ENCODE measurements around the gene ARL6IP6.
"Not testable (repeated sequence)": the region's sequence is repeated elsewhere in the genome, so short reads cannot be mapped to it uniquely, and the experiment has no call there.

Gene ARL6IP6

GRCh38 chr2:152730591-152731333, 12.3 kb downstream of the ARL6IP6 start:
- H3K27ac ChIP-seq (ENCODE audit: extremely low read depth, low read depth, low read length) = no peak overlapping the region
- ChIA-PET POLR2A (interaction anchor here (2.2 kb wide), 1 partner anchor 14 kb away, joined by 16 read pairs; the partner anchor contains the start of gene PRPF40A), CTCF (interaction anchor here (1.0 kb wide), 1 partner anchor 15 kb away, joined by 3 read pairs; no protein-coding TSS in a partner anchor)
- H3K36me3 ChIP-seq (ENCODE audit: control insufficient read depth in 2 of 2, insufficient read depth in 1 of 2, low read length in 2 of 2) = peaks cover 0 to 20% of the 10 kb centered on the region in 2 experiments
- no peaks in the 10 kb centered on the region for H3K4me1 ChIP-seq (ENCODE audit: control insufficient read depth, insufficient read depth, low read length)
- H3K4me3 ChIP-seq (ENCODE audit: low read depth, low read length) = no peak overlapping the region
- no peaks in the 10 kb centered on the region for H3K9me3 ChIP-seq (ENCODE audit: control insufficient read depth, insufficient read depth, low read depth, low read length)
- TF ChIP-seq ZNF391 (tag by site-specific recombination; IDR thresholded peaks at IDR 0.05; ENCODE audit: borderline replicate concordance, low read depth) = no peak
- TF ChIP-seq, protein P1, sequence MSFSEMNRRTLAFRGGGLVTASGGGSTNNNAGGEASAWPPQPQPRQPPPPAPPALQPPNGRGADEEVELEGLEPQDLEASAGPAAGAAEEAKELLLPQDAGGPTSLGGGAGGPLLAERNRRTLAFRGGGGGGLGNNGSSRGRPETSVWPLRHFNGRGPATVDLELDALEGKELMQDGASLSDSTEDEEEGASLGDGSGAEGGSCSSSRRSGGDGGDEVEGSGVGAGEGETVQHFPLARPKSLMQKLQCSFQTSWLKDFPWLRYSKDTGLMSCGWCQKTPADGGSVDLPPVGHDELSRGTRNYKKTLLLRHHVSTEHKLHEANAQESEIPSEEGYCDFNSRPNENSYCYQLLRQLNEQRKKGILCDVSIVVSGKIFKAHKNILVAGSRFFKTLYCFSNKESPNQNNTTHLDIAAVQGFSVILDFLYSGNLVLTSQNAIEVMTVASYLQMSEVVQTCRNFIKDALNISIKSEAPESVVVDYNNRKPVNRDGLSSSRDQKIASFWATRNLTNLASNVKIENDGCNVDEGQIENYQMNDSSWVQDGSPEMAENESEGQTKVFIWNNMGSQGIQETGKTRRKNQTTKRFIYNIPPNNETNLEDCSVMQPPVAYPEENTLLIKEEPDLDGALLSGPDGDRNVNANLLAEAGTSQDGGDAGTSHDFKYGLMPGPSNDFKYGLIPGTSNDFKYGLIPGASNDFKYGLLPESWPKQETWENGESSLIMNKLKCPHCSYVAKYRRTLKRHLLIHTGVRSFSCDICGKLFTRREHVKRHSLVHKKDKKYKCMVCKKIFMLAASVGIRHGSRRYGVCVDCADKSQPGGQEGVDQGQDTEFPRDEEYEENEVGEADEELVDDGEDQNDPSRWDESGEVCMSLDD (tag by site-specific recombination; IDR thresholded peaks at IDR 0.05) = no peak
- TF ChIP-seq ZNF600 (tag by site-specific recombination; IDR thresholded peaks at IDR 0.05) = no peak
- no peak for TF ChIP-seq INSM2 (tag by site-specific recombination; IDR thresholded peaks at IDR 0.05)
- no peak for TF ChIP-seq KLF16 (tag by site-specific recombination; IDR thresholded peaks at IDR 0.05)
- TF ChIP-seq REPIN1 (tag by site-specific recombination; IDR thresholded peaks at IDR 0.05; ENCODE audit: low read depth) = no peak
- no peak for TF ChIP-seq KLF7 (tag by site-specific recombination; IDR thresholded peaks at IDR 0.05; ENCODE audit: borderline replicate concordance)
- no peak for TF ChIP-seq ZBTB11 (tag by site-specific recombination; conservative IDR thresholded peaks at IDR 0.05; ENCODE audit: low read depth)
- no peak for TF ChIP-seq ZNF280D (tag by site-specific recombination; IDR thresholded peaks at IDR 0.05)
- no peak for TF ChIP-seq ZNF561 (tag by site-specific recombination; IDR thresholded peaks at IDR 0.05; ENCODE audit: borderline replicate concordance)
- TF ChIP-seq ZNF223 (tag by site-specific recombination; IDR thresholded peaks at IDR 0.05) = no peak
- TF ChIP-seq MEIS1 (CRISPR knock-in tag; IDR thresholded peaks at IDR 0.05; ENCODE audit: borderline replicate concordance) = no peak
- no peak for TF ChIP-seq ZNF24 (tag by site-specific recombination; IDR thresholded peaks at IDR 0.05)
- TF ChIP-seq ZBTB21 (tag by site-specific recombination; IDR thresholded peaks at IDR 0.05) = no peak
- TF ChIP-seq ZNF610 (tag by site-specific recombination; IDR thresholded peaks at IDR 0.05; ENCODE audit: borderline replicate concordance) = no peak

- CTCF ChIA-PET = interaction anchor here (1.4 kb wide), 1 partner anchor 10 kb away, joined by 4 read pairs; no protein-coding TSS in a partner anchor
- H3K4me3 ChIP-seq (ENCODE audit: low read depth, low read length); H3K9me3 ChIP-seq (ENCODE audit: control insufficient read depth, insufficient read depth, low read depth, low read length); H3K27ac ChIP-seq (ENCODE audit: extremely low read depth, low read depth, low read length); POLR2A ChIA-PET; H3K4me1 ChIP-seq (ENCODE audit: control insufficient read depth, insufficient read depth, low read length): not testable (repeated sequence)
- H3K36me3 ChIP-seq (ENCODE audit: control insufficient read depth in 2 of 2, insufficient read depth in 1 of 2, low read length in 2 of 2) = peaks cover 8 to 42% of the 10 kb centered on the region in 2 experiments
These were observed 19.1 kb downstream of the ARL6IP6 start for GRCh38 chr2:152737509-152737908.
